SH-SY5Y (cell line): ENCODE measurements around the gene OBSCN.

ENCODE experiments used
- GATA2 ChIP-seq: IDR thresholded peaks from 2 replicates; pipeline ENCODE4 v1.6.1; 2011; ENCODE audit warnings: mild to moderate bottlenecking, low read depth, low read length
- GATA3 ChIP-seq: IDR thresholded peaks from 2 replicates; pipeline ENCODE4 v1.6.1; 2011; ENCODE audit warnings: low read depth, mild to moderate bottlenecking, low read length, moderate library complexity

GRCh38 chr1:228411121-228411520 lies 203.3 kb downstream of the OBSCN start:
- TF ChIP-seq GATA3 (no peak), GATA2 (no peak)
